Activated CD8-positive, alpha-beta T cell treated with anti-CD3 and anti-CD28 coated beads for 36 hours (primary cell): Measurements from ENCODE around the gene RNF152. TPM values are rescaled to one million over a fixed set of nuclear protein-coding genes. Genes with fewer than 3 reads are reported as not detected.

ENCODE experiments used
- ATAC-seq: fragments of 200-7000 bp; cut with Tn5 transposase; one replicate; pipeline ENCODE4 v1.10.0; 2021; ENCODE audit warnings: mild to moderate bottlenecking, moderate library complexity
- CTCF ChIA-PET: fragments of 350-600 bp; sonication (Branson Sonifier 250); formaldehyde crosslinking; loops from one replicate; lab custom pipeline; 2021; ENCODE audit warnings: antibody characterized with exemption; lab: Charles Lee
- POLR2A ChIA-PET: fragments of 350-600 bp; sonication (Branson Sonifier 250); formaldehyde crosslinking; loops from one replicate; lab custom pipeline; 2021; ENCODE audit warnings: antibody characterized with exemption; lab: Charles Lee
- DNase-seq: peaks from one replicate; pipeline ENCODE4 v3.0.0-alpha.2; 2020
- H3K27ac Mint-ChIP-seq: one replicate; pipeline ENCODE4 v1.8.0; 2021; ENCODE audit warnings: mild to moderate bottlenecking, mixed read lengths
- H3K27me3 Mint-ChIP-seq: one replicate; pipeline ENCODE4 v1.8.0; 2021; ENCODE audit warnings: mixed read lengths
- H3K36me3 Mint-ChIP-seq: one replicate; pipeline ENCODE4 v1.8.0; 2021; ENCODE audit warnings: low read depth, mixed read lengths
- H3K4me1 Mint-ChIP-seq: one replicate; pipeline ENCODE4 v1.8.0; 2021; ENCODE audit warnings: low read depth, mixed read lengths
- H3K4me3 Mint-ChIP-seq: one replicate; pipeline ENCODE4 v1.8.0; 2021; ENCODE audit warnings: mild to moderate bottlenecking, moderate library complexity, mixed read lengths
- H3K9me3 Mint-ChIP-seq: one replicate; pipeline ENCODE4 v1.8.0; 2021; ENCODE audit warnings: mixed read lengths
- CTCF ChIP-seq: fragments of 200-600 bp; IDR thresholded peaks from one replicate; pipeline ENCODE4 v1.8.0; 2022; ENCODE audit warnings: antibody characterized with exemption, mild to moderate bottlenecking
- intact Hi-C: fragments of 100-400 bp; cut with micrococcal nuclease; formaldehyde crosslinking; loops from one replicate; pipeline ENCODE4 v1.10.0; 2022
- total RNA-seq, 2 experiments: library from RNA; stranded (reverse); gene quantifications; one replicate each; pipeline ENCODE4 v1.2.3, GENCODE V29; 2021

RNF152 gene
- total RNA-seq, 2 experiments from 2014 or later = 0.16 to 0.18 TPM

DNA sequence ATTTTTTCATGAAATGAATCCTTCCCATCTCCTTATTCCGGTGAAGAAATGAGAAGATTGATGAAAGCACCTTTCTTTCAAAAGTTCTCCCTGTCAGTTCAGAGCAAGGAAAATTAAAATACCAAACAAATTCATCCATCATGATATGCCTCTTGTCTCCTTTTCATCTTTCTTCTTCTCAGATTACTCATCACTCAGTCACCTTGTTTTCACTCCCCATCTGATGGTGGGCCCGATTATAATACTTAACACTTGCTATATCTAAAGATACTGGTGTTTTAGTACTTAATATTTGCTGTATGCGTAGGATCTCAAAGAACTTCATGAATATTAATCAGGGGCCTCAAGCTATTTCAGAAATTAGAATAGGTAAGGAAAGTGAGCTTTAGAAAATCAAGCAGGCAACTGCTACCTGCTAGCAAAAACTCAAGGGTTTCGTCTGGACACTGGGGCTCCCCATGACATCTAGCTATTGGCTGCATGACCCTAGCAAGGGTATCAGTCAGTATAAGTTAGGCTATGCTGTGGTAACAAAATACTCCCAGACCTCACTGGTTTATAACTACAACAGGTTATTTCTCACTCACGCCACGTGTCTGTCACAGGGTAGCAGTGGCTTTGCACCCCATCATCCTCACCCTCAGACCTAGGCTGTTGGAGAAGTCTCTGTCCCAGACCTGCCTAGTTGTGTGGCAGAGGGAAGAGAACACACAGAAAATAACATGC is 39.0 kb upstream of the RNF152 start:
- H3K27ac Mint-ChIP-seq = no peak overlapping the region
- H3K4me1 Mint-ChIP-seq = peaks cover 9% of the 10 kb centered on the region
- no peak for ATAC-seq
- no peak overlapping the region for H3K4me3 Mint-ChIP-seq
- CTCF ChIA-PET = interaction anchor here (0.9 kb wide), 1 partner anchor 31 kb away, joined by 3 read pairs; no protein-coding TSS in a partner anchor
- peaks cover 6% of the 10 kb centered on the region for H3K9me3 Mint-ChIP-seq
- DNase-seq = no peak
- POLR2A ChIA-PET = interaction anchor here (0.6 kb wide), 1 partner anchor 23 kb away, joined by 3 read pairs; no protein-coding TSS in a partner anchor
- intact Hi-C loops = no loop called here
- TF ChIP-seq CTCF = no peak
- peaks cover 27% of the 10 kb centered on the region for H3K27me3 Mint-ChIP-seq
- H3K36me3 Mint-ChIP-seq = no peaks in the 10 kb centered on the region

DNA sequence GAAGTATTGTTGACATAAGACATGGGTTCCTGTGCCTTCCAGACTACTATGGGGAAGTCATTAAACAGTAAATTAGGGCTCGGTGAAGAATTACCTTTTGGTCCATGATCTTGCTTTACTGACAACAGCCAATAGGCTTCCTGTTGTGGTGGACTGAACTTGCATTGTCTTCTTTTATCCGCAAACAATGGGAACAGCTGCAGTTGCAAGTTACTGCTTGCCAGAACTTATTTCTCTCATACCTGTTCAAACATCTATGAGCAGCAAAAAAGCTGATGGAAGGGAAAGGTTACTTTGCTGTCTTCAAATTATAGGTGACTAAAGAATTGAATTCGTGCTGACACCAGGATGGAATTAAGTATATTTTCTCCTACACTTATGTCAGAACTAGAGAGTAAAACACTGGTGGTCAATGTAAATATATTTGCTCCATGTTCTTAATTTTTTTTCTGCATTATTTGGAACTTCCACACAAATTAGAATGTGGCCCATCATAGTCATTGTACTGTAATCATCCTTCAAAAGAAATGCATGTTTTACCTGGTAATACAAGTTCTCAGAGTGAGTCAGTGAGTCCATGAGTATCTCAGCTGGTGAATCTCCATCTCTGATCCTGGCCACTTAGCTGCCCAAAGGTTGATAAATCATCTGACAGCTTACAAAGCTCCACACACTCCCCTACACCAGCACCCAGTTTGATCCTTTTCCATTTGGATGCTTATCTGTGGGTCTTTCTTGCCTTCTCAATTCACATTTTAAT is 37.3 kb upstream of the RNF152 start:
- H3K9me3 Mint-ChIP-seq = peaks cover 9% of the 10 kb centered on the region
- ChIA-PET CTCF (interaction anchor here (1.3 kb wide), 1 partner anchor 28 kb away, joined by 3 read pairs; no protein-coding TSS in a partner anchor), POLR2A (no interaction called here)
- no peak overlapping the region for H3K27ac Mint-ChIP-seq
- H3K36me3 Mint-ChIP-seq = no peaks in the 10 kb centered on the region
- intact Hi-C loops = no loop called here
- TF ChIP-seq CTCF = no peak
- H3K4me1 Mint-ChIP-seq = peaks cover 21% of the 10 kb centered on the region
- H3K4me3 Mint-ChIP-seq = no peak overlapping the region
- ATAC-seq = no peak
- H3K27me3 Mint-ChIP-seq = peaks cover 22% of the 10 kb centered on the region
- DNase-seq = no peak

GRCh38 chr18:61926532-61926931 is 33.7 kb upstream of the RNF152 start:
- CTCF ChIA-PET = no interaction called here
- peak; percentile 85 for ATAC-seq

DNA sequence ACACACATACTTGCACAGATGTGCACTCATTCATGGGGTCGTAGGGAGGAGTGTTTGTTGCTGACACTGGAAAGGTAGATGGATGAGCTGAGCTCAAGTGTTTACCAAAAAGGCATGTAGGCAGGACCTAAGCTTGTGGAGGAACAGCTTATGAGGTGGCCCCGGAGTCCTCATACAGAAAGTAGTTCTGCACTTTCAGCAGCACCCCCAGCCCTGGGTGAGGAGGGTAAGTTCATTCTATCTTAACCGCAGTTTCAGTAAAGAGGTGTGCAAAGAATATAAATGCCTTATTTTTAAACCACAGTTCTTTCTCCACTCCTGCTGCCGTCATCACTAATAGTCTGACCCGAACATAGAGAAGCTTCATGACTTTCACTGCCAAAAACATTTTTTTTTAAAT is 31.7 kb upstream of the RNF152 start:
- DNase-seq (peak; percentile 25), ATAC-seq (no peak)
- H3K4me3 Mint-ChIP-seq = no peak overlapping the region
- peaks cover 18% of the 10 kb centered on the region for H3K4me1 Mint-ChIP-seq
- ChIA-PET POLR2A (no interaction called here), CTCF (interaction anchor here (1.2 kb wide), 1 partner anchor 8 kb away, joined by 3 read pairs; no protein-coding TSS in a partner anchor)
- H3K27ac Mint-ChIP-seq = no peak overlapping the region
- peaks cover 4% of the 10 kb centered on the region for H3K27me3 Mint-ChIP-seq
- TF ChIP-seq CTCF = no peak
- no peaks in the 10 kb centered on the region for H3K36me3 Mint-ChIP-seq
- peaks cover 9% of the 10 kb centered on the region for H3K9me3 Mint-ChIP-seq
- intact Hi-C loops = no loop called here

More at GRCh38 chr18:61926532-61926931, 33.7 kb upstream of the RNF152 start:
- Mint-ChIP-seq H3K4me3 (no peak overlapping the region), H3K27ac (no peak overlapping the region), H3K9me3 (peaks cover 9% of the 10 kb centered on the region), H3K4me1 (peaks cover 18% of the 10 kb centered on the region), H3K27me3 (peaks cover 11% of the 10 kb centered on the region), H3K36me3 (no peaks in the 10 kb centered on the region)
- POLR2A ChIA-PET = no interaction called here
- TF ChIP-seq CTCF = no peak
- intact Hi-C loops = loop anchor here (2.0 kb wide), 1 partner anchor 26 kb away; no protein-coding TSS in a partner anchor
- DNase-seq = peak; percentile 84
